BLaER1 treated with 17β-estradiol and CSF1 and Interleukin-3, amounts not matched to agents 10 nM and 100 nM (cell line): ENCODE results near the gene RTKN.
"Not testable (repeated sequence)": the region's sequence is repeated elsewhere in the genome, so short reads cannot be mapped to it uniquely, and the experiment has no call there.

Experiments
- H3K27ac ChIP-seq, 11 experiments: shearing (Covaris generic); formaldehyde crosslinking; 2 replicates each; pipeline ENCODE4 v1.8.1; 2022
- H3K27me3 ChIP-seq, 11 experiments: shearing (Covaris generic); formaldehyde crosslinking; 2 replicates each; pipeline ENCODE4 v1.8.1; 2022
- H3K36me3 ChIP-seq, 11 experiments: shearing (Covaris generic); formaldehyde crosslinking; 2 replicates each; pipeline ENCODE4 v1.8.1; 2022
- H3K4me1 ChIP-seq, 10 experiments: shearing (Covaris generic); formaldehyde crosslinking; 2 replicates each; pipeline ENCODE4 v1.8.1; 2022
- H3K4me2 ChIP-seq, 11 experiments: shearing (Covaris generic); formaldehyde crosslinking; 2 replicates each; pipeline ENCODE4 v1.8.1; 2022
- H3K4me3 ChIP-seq, 10 experiments: shearing (Covaris generic); formaldehyde crosslinking; 2 replicates each; pipeline ENCODE4 v1.8.1; 2022
- H3K9ac ChIP-seq, 11 experiments: shearing (Covaris generic); formaldehyde crosslinking; 2 replicates each; pipeline ENCODE4 v1.8.1; 2022
- H3K9me3 ChIP-seq, 11 experiments: shearing (Covaris generic); formaldehyde crosslinking; replicated peaks in 1 of 11; 2 replicates each; pipeline ENCODE4 v1.8.1; 2022
- H4K20me1 ChIP-seq, 11 experiments: shearing (Covaris generic); formaldehyde crosslinking; 2 replicates each; pipeline ENCODE4 v1.8.1; 2022
- Cebpa-rat ChIP-seq, 11 experiments: shearing (Covaris generic); IDR thresholded peaks; 2 replicates each; pipeline ENCODE4 v1.8.1; 2022

The RTKN gene

GRCh38 chr2:74481961-74482800 is 40.4 kb upstream of the RTKN start:
- Histone ChIP-seq H4K20me1 (peaks cover 0 to 18% (median 9%) of the 10 kb centered on the region in 11 experiments; a peak in 13 of 22 replicates), H3K27me3 (no peaks in the 10 kb centered on the region), H3K9me3 (no peaks in the 10 kb centered on the region), H3K4me3 (peak overlapping the region; percentile 73 to 94 (median 83)), H3K9ac (peak overlapping the region; percentile 81 to 94 (median 87)), H3K36me3 (peaks cover 30 to 64% (median 46%) of the 10 kb centered on the region in 11 experiments), H3K4me2 (peak overlapping the region; percentile 93 to 100 (median 97)), H3K27ac (peak overlapping the region; percentile 52 to 92 (median 87); a peak in 21 of 22 replicates), H3K4me1 (peaks cover 36 to 56% (median 49%) of the 10 kb centered on the region in 10 experiments)
- no peak for TF ChIP-seq Cebpa-rat (IDR thresholded peaks at IDR 0.05)

GRCh38 chr2:74481431-74481830 is 39.7 kb upstream of the RTKN start:
- H3K4me2 ChIP-seq = peak overlapping the region; percentile 93 to 100 (median 97)
- TF ChIP-seq Cebpa-rat (IDR thresholded peaks at IDR 0.05) = no peak
- H3K9ac ChIP-seq = peak overlapping the region; percentile 81 to 94 (median 87)
- H3K9me3 ChIP-seq = no peaks in the 10 kb centered on the region
- no peaks in the 10 kb centered on the region for H3K27me3 ChIP-seq
- peak overlapping the region in 10 of 11 experiments; percentile 81 to 92 (median 88); a peak in 17 of 22 replicates for H3K27ac ChIP-seq
- H3K4me1 ChIP-seq = peaks cover 36 to 63% (median 56%) of the 10 kb centered on the region in 10 experiments
- peaks cover 26 to 64% (median 44%) of the 10 kb centered on the region in 11 experiments for H3K36me3 ChIP-seq
- peaks cover 0 to 18% (median 9%) of the 10 kb centered on the region in 11 experiments; a peak in 13 of 22 replicates for H4K20me1 ChIP-seq
- peak overlapping the region; percentile 73 to 94 (median 83) for H3K4me3 ChIP-seq

GRCh38 chr2:74474899-74475298 is 33.2 kb upstream of the RTKN start:
- Histone ChIP-seq H4K20me1 (no peaks in the 10 kb centered on the region), H3K4me2 (no peak overlapping the region), H3K9ac (no peak overlapping the region), H3K27ac (no peak overlapping the region; a peak in 1 of 22 replicates), H3K4me1 (peaks cover 34 to 73% (median 52%) of the 10 kb centered on the region in 10 experiments), H3K27me3 (no peaks in the 10 kb centered on the region), H3K4me3 (no peak overlapping the region), H3K9me3 (no peaks in the 10 kb centered on the region), H3K36me3 (peaks cover 30 to 66% (median 53%) of the 10 kb centered on the region in 11 experiments)
- no peak for TF ChIP-seq Cebpa-rat (IDR thresholded peaks at IDR 0.05)

GRCh38 chr2:74474481-74474880 is 32.7 kb upstream of the RTKN start:
- no peaks in the 10 kb centered on the region for H4K20me1 ChIP-seq
- no peak overlapping the region for H3K4me2 ChIP-seq
- TF ChIP-seq Cebpa-rat (IDR thresholded peaks at IDR 0.05) = no peak
- H3K9me3 ChIP-seq = no peaks in the 10 kb centered on the region
- no peaks in the 10 kb centered on the region for H3K27me3 ChIP-seq
- no peak overlapping the region for H3K4me3 ChIP-seq
- H3K36me3 ChIP-seq = peaks cover 30 to 62% (median 49%) of the 10 kb centered on the region in 11 experiments
- peaks cover 30 to 69% (median 50%) of the 10 kb centered on the region in 10 experiments for H3K4me1 ChIP-seq
- H3K27ac ChIP-seq = no peak overlapping the region; a peak in 1 of 22 replicates
- H3K9ac ChIP-seq = no peak overlapping the region; a peak in 1 of 22 replicates

- H3K4me3 ChIP-seq = peak overlapping the region; percentile 65 to 84 (median 74)
- no peaks in the 10 kb centered on the region for H4K20me1 ChIP-seq
- peak overlapping the region; percentile 83 to 98 (median 95) for H3K4me2 ChIP-seq
- H3K9me3 ChIP-seq = no peaks in the 10 kb centered on the region
- H3K36me3 ChIP-seq = peaks cover 26 to 46% (median 37%) of the 10 kb centered on the region in 11 experiments
- H3K9ac ChIP-seq = peak overlapping the region; percentile 82 to 89 (median 86)
- no peaks in the 10 kb centered on the region for H3K27me3 ChIP-seq
- peak overlapping the region; percentile 62 to 90 (median 86) for H3K27ac ChIP-seq
- TF ChIP-seq Cebpa-rat (IDR thresholded peaks at IDR 0.05) = no peak
- H3K4me1 ChIP-seq = peaks cover 29 to 58% (median 46%) of the 10 kb centered on the region in 10 experiments
Measured at GRCh38 chr2:74472945-74473258, 31.2 kb upstream of the RTKN start.

- H3K9me3 ChIP-seq = no peaks in the 10 kb centered on the region
- no peaks in the 10 kb centered on the region for H4K20me1 ChIP-seq
- peak within 1 kb of the TSS; percentile 65 to 84 (median 74) for H3K4me3 ChIP-seq
- H3K4me2 ChIP-seq = peak within 1 kb of the TSS; percentile 83 to 98 (median 95)
- peaks cover 29 to 52% (median 40%) of the 10 kb centered on the region in 10 experiments for H3K4me1 ChIP-seq
- no peak for TF ChIP-seq Cebpa-rat (IDR thresholded peaks at IDR 0.05)
- peaks cover 26 to 42% (median 33%) of the 10 kb centered on the region in 11 experiments for H3K36me3 ChIP-seq
- H3K9ac ChIP-seq = peak within 1 kb of the TSS; percentile 82 to 89 (median 86)
- peak within 1 kb of the TSS; percentile 62 to 90 (median 86) for H3K27ac ChIP-seq
- H3K27me3 ChIP-seq = no peaks in the 10 kb centered on the region
Measured at GRCh38 chr2:74472086-74472944, 30.6 kb upstream of the RTKN start, which contains the start of gene MRPL53. MRPL53 (minus strand) TSS chr2:74472680; CDS start chr2:74472660, 20 bp downstream.

GRCh38 chr2:74471332-74472065 is 29.8 kb upstream of the RTKN start:
- Histone ChIP-seq H3K36me3 (peaks cover 23 to 34% (median 26%) of the 10 kb centered on the region in 11 experiments), H3K27ac (peak overlapping the region; percentile 62 to 90 (median 86)), H3K9me3 (no peaks in the 10 kb centered on the region), H4K20me1 (no peaks in the 10 kb centered on the region), H3K4me2 (peak overlapping the region; percentile 83 to 98 (median 95)), H3K9ac (peak overlapping the region; percentile 82 to 89 (median 86)), H3K4me1 (peaks cover 24 to 44% (median 32%) of the 10 kb centered on the region in 10 experiments), H3K4me3 (peak overlapping the region; percentile 65 to 84 (median 74)), H3K27me3 (no peaks in the 10 kb centered on the region)
- TF ChIP-seq Cebpa-rat (IDR thresholded peaks at IDR 0.05) = no peak

- peak overlapping the region; percentile 83 to 98 (median 95) for H3K4me2 ChIP-seq
- H3K4me1 ChIP-seq = peaks cover 29 to 47% (median 36%) of the 10 kb centered on the region in 10 experiments
- peak overlapping the region in 9 of 11 experiments; percentile 82 to 89 (median 86); a peak in 13 of 22 replicates for H3K9ac ChIP-seq
Measured at GRCh38 chr2:74470742-74471141, 29.0 kb upstream of the RTKN start.

More at GRCh38 chr2:74470742-74471141, 29.0 kb upstream of the RTKN start:
- H4K20me1 ChIP-seq, H3K9me3 ChIP-seq, H3K27me3 ChIP-seq: not testable (repeated sequence)
- H3K4me3 ChIP-seq = peak overlapping the region in 5 of 10 experiments; percentile 68 to 84 (median 76); a peak in 3 of 20 replicates
- H3K36me3 ChIP-seq = peaks cover 17 to 27% (median 19%) of the 10 kb centered on the region in 11 experiments
- H3K27ac ChIP-seq = peak overlapping the region in 4 of 11 experiments; percentile 79 to 89 (median 86); a peak in 3 of 22 replicates
